CD4-positive, alpha-beta T cell (primary cell): ENCODE measurements around the gene THOC1. TPM values are rescaled to one million over a fixed set of nuclear protein-coding genes. Genes with fewer than 3 reads are reported as not detected.

Experiments used
- ATAC-seq: fragments of 200-7000 bp; cut with Tn5 transposase; one replicate; pipeline ENCODE4 v1.10.0; 2022; ENCODE audit warnings: mild to moderate bottlenecking; ENCODE audit not compliant: poor library complexity
- CTCF ChIA-PET: fragments of 350-600 bp; sonication (Branson Sonifier 250); formaldehyde crosslinking; loops from one replicate; lab custom pipeline; 2021; ENCODE audit warnings: antibody characterized with exemption, inconsistent platforms; lab: Charles Lee
- POLR2A ChIA-PET: fragments of 350-600 bp; sonication (Branson Sonifier 250); formaldehyde crosslinking; loops from one replicate; lab custom pipeline; 2021; ENCODE audit warnings: antibody characterized with exemption, inconsistent platforms; lab: Charles Lee
- DNase-seq, 14 experiments: peaks; one replicate each; pipeline ENCODE4 v3.0.0-alpha.2; 2013 to 2020; ENCODE audit warnings: mixed read lengths in 2 of 14
- H3K27ac ChIP-seq, 2 donors: one replicate each; pipeline versions ENCODE4 v1.5.1 to v1.7.0; 2013; ENCODE audit warnings: low read length in 2 of 2, low read depth in 1 of 2, mild to moderate bottlenecking in 1 of 2
- H3K27me3 ChIP-seq, 2 experiments: 1 replicate in 1 of 2; 2 replicates in 1 of 2; pipeline versions ENCODE4 v1.6.1 to v1.7.0; 2013; ENCODE audit warnings: low read length in 2 of 2, control low read depth in 1 of 2, mild to moderate bottlenecking in 1 of 2, moderate library complexity in 1 of 2; ENCODE audit not compliant: insufficient read depth in 2 of 2, control insufficient read depth in 1 of 2
- H3K36me3 ChIP-seq: one replicate; pipeline ENCODE4 v1.6.1; 2013; ENCODE audit warnings: low read length, control low read depth; ENCODE audit not compliant: insufficient read depth
- H3K4me1 ChIP-seq: one replicate; pipeline ENCODE4 v1.6.1; 2013; ENCODE audit warnings: low read length, control low read depth; ENCODE audit not compliant: insufficient read depth
- H3K4me3 ChIP-seq: one replicate; pipeline ENCODE4 v1.5.1; 2013; ENCODE audit warnings: mild to moderate bottlenecking, low read length, moderate library complexity
- H3K9me3 ChIP-seq, 2 experiments: 1 replicate in 1 of 2; 2 replicates in 1 of 2; pipeline versions ENCODE4 v1.6.1 to v1.7.0; 2013; ENCODE audit warnings: low read length in 2 of 2, mild to moderate bottlenecking in 2 of 2, control low read depth in 1 of 2, moderate library complexity in 1 of 2; ENCODE audit not compliant: control insufficient read depth in 1 of 2, insufficient read depth in 1 of 2
- H3K27ac Mint-ChIP-seq: one replicate; pipeline ENCODE4 v1.8.0; 2020; ENCODE audit warnings: mixed read lengths
- H3K27me3 Mint-ChIP-seq: one replicate; pipeline ENCODE4 v1.8.0; 2021; ENCODE audit warnings: mixed read lengths
- H3K36me3 Mint-ChIP-seq: one replicate; pipeline ENCODE4 v1.8.0; 2021; ENCODE audit warnings: low read depth, mixed read lengths
- H3K4me1 Mint-ChIP-seq: one replicate; pipeline ENCODE4 v1.8.0; 2021; ENCODE audit warnings: low read depth, mixed read lengths
- H3K4me3 Mint-ChIP-seq: one replicate; pipeline ENCODE4 v1.8.0; 2020; ENCODE audit warnings: mild to moderate bottlenecking, mixed read lengths
- H3K9me3 Mint-ChIP-seq: one replicate; pipeline ENCODE4 v1.8.0; 2020; ENCODE audit warnings: mixed read lengths
- intact Hi-C, 2 experiments: fragments of 100-400 bp; cut with DNase I in 1 of 2; cut with micrococcal nuclease in 1 of 2; formaldehyde crosslinking; loops; one replicate each; pipeline versions ENCODE4 v1.15.1 to v1.9.0; 2023 to 2025; cut with DNase I, micrococcal nuclease
- total RNA-seq, 174 experiments: library from RNA in 2 of 174; stranded (reverse) in 2 of 174; gene quantifications; one replicate each; pipeline ENCODE4 v1.2.3 and lab custom pipeline; 2021 to 2026
- TF ChIP-seq, protein P1 (sequence below): fragments of 200-600 bp; IDR thresholded peaks from one replicate; pipeline ENCODE4 v1.8.0; 2022; ENCODE audit warnings: antibody characterized with exemption, mild to moderate bottlenecking

The THOC1 gene
- total RNA-seq, 2 experiments from 2014 or later, result 92.9 to 96.5 TPM

DNA sequence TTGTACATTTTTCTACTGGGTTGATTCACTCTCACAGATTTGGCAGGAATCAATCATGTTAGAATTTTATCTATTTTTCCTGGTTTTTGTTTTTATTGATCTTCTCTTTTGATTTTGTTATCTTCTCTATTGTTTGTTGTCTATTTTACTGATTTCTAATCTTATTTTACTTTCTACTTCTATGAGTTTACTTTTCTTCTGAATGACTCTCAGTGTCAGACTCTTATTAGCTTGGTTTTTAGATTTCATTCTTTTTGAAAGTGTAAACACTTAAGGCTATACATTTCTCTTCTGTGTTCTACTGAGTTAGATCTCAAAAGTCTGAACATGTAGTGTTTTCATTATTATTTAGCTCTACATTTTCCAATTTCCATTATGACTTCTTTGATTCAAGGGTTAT lies 47.1 kb downstream of the THOC1 start:
- DNase-seq (no peak), ATAC-seq (no peak)
- ChIA-PET CTCF (no interaction called here), POLR2A (no interaction called here)
- Histone ChIP-seq H3K27me3 (no peaks in the 10 kb centered on the region), H3K4me1 (no peaks in the 10 kb centered on the region), H3K9me3 (no peaks in the 10 kb centered on the region), H3K36me3 (peaks cover 61% of the 10 kb centered on the region), H3K4me3 (no peak overlapping the region), H3K27ac (no peak overlapping the region)
- intact Hi-C loops, result no loop called here
- no peaks in the 10 kb centered on the region for H3K9me3 Mint-ChIP-seq
- no peaks in the 10 kb centered on the region for H3K4me1 Mint-ChIP-seq
- peaks cover 82% of the 10 kb centered on the region for H3K36me3 Mint-ChIP-seq
- peak overlapping the region; percentile 52 for H3K27ac Mint-ChIP-seq
- no peak overlapping the region for H3K4me3 Mint-ChIP-seq
- no peaks in the 10 kb centered on the region for H3K27me3 Mint-ChIP-seq
- TF ChIP-seq, protein P1, sequence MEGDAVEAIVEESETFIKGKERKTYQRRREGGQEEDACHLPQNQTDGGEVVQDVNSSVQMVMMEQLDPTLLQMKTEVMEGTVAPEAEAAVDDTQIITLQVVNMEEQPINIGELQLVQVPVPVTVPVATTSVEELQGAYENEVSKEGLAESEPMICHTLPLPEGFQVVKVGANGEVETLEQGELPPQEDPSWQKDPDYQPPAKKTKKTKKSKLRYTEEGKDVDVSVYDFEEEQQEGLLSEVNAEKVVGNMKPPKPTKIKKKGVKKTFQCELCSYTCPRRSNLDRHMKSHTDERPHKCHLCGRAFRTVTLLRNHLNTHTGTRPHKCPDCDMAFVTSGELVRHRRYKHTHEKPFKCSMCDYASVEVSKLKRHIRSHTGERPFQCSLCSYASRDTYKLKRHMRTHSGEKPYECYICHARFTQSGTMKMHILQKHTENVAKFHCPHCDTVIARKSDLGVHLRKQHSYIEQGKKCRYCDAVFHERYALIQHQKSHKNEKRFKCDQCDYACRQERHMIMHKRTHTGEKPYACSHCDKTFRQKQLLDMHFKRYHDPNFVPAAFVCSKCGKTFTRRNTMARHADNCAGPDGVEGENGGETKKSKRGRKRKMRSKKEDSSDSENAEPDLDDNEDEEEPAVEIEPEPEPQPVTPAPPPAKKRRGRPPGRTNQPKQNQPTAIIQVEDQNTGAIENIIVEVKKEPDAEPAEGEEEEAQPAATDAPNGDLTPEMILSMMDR, result no peak

DNA sequence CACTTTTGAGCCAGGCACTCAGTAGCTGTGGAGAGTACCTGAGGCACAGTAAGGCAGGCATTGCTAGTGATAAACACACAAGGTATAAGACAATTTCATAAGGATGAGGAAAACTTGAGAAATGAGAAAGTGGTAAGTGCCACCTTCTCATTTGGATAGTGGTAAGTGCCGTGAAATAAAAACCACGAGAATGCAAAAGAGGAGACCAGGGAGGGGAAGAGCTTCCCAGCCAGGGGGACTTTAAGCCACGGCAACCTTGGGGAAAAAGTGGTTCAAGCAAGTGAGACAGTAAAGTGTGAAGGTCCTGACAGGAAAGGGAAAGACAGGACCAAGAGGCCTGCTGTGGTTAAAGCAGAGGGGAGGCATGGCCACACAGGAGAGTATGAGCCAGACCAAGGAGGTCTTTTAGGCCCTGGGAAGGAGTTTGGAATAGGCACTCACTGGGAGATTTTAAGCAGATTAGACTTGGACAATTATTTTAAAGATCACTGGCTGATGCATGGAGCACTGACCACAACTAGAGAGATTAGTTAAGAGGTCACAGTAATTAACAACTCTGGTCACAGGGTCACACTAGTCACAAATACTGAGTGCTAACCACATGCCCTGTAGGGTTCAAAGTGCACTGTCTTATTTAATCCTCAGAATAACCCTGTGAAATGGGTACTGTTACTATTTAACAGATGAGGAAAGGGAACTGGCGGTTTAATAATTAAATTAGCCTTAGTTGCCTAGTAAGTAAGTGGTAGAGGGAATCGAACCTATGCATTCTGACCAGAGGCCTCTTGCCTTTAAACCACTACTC lies 50.1 kb downstream of the THOC1 start:
- no peaks in the 10 kb centered on the region for H3K9me3 ChIP-seq
- no peaks in the 10 kb centered on the region for H3K4me1 ChIP-seq
- Mint-ChIP-seq H3K36me3 (peaks cover 83% of the 10 kb centered on the region), H3K27me3 (no peaks in the 10 kb centered on the region), H3K27ac (peak overlapping the region; percentile 8), H3K4me1 (no peaks in the 10 kb centered on the region), H3K9me3 (no peaks in the 10 kb centered on the region), H3K4me3 (no peak overlapping the region)
- TF ChIP-seq, protein P1, result no peak
- H3K36me3 ChIP-seq, result peaks cover 60% of the 10 kb centered on the region
- no peak for DNase-seq
- intact Hi-C loops, result no loop called here
- no peak overlapping the region for H3K4me3 ChIP-seq
- no peaks in the 10 kb centered on the region for H3K27me3 ChIP-seq
- ChIA-PET CTCF (no interaction called here), POLR2A (no interaction called here)
- no peak for ATAC-seq
- no peak overlapping the region for H3K27ac ChIP-seq

DNA sequence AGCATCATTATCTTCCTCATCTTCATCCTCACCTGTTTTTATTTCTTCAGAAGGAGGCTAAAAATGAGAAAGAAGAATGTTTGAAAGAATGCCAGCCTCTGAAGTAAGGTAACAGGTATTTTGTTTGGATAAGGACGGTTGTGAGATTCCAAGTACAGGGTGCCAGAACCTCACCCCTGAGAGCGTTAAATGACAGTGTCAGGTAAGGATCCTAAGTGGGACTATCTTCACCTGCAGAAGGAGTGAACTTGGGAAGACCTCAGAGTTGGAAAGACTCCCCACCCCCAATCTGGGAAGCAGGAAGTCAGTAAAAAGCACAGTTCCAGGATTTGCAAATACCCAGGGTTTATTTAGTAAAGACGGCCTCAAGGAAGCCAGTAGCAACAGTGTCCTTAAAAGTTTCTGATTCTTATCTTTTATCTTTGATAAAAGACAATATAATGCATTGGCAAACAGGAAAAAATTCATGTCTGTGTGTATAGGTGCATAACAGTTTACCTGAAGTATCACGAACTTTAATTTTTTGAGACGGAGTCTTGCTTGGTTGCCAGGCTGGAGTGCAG lies 52.3 kb downstream of the THOC1 start:
- Histone ChIP-seq H3K4me1 (no peaks in the 10 kb centered on the region), H3K9me3 (no peaks in the 10 kb centered on the region), H3K4me3 (no peak overlapping the region), H3K27ac (no peak overlapping the region), H3K36me3 (peaks cover 72% of the 10 kb centered on the region), H3K27me3 (no peaks in the 10 kb centered on the region)
- no peaks in the 10 kb centered on the region for H3K27me3 Mint-ChIP-seq
- H3K36me3 Mint-ChIP-seq, result peaks cover 90% of the 10 kb centered on the region
- intact Hi-C loops, result no loop called here
- POLR2A ChIA-PET, result no interaction called here
- no peaks in the 10 kb centered on the region for H3K9me3 Mint-ChIP-seq
- no peak overlapping the region for H3K27ac Mint-ChIP-seq
- ATAC-seq (no peak), DNase-seq (no peak)
- TF ChIP-seq, protein P1, result no peak
- no peaks in the 10 kb centered on the region for H3K4me1 Mint-ChIP-seq
- no peak overlapping the region for H3K4me3 Mint-ChIP-seq
- CTCF ChIA-PET, result interaction anchor here (0.9 kb wide), 1 partner anchor 20 kb away, joined by 3 read pairs; no protein-coding TSS in a partner anchor
